Neural cell (in vitro differentiated cells): ENCODE data around the gene CCDC73.

ENCODE experiments used
- EP300 ChIP-seq: fragments of 450-650 bp; conservative IDR thresholded peaks from 2 replicates; pipeline ENCODE4 v1.6.1; 2014; ENCODE audit warnings: antibody characterized with exemption, mild to moderate bottlenecking, moderate library complexity; ENCODE audit not compliant: poor library complexity, severe bottlenecking
- EZH2 ChIP-seq: fragments of 200-600, 300-800 bp; shearing (Covaris generic), sonication (generic); IDR thresholded peaks from 2 replicates; pipeline ENCODE4 v1.6.1; 2014; ENCODE audit warnings: antibody characterized with exemption, low read length, borderline replicate concordance, mild to moderate bottlenecking; ENCODE audit not compliant: insufficient read depth, poor library complexity, severe bottlenecking
- POLR2AphosphoS5 ChIP-seq: IDR thresholded peaks from 2 replicates; pipeline ENCODE4 v1.6.1; 2012
- RAD21 ChIP-seq: fragments of 450-650 bp; conservative IDR thresholded peaks from 2 replicates; pipeline ENCODE4 v1.6.1; 2014; ENCODE audit warnings: antibody characterized with exemption, mild to moderate bottlenecking, moderate library complexity
- TAF1 ChIP-seq: IDR thresholded peaks from 2 replicates; pipeline ENCODE4 v1.6.1; 2012; ENCODE audit warnings: low read depth
- TF ChIP-seq, protein P1 (sequence below): fragments of 450-650 bp; IDR thresholded peaks from 2 replicates; pipeline ENCODE4 v1.5.1; 2014; ENCODE audit warnings: antibody characterized with exemption, mild to moderate bottlenecking, moderate library complexity; ENCODE audit not compliant: poor library complexity, severe bottlenecking
- TF ChIP-seq, protein P2 (sequence below): IDR thresholded peaks from 2 replicates; pipeline ENCODE4 v1.6.1; 2012; ENCODE audit warnings: borderline replicate concordance

DNA sequence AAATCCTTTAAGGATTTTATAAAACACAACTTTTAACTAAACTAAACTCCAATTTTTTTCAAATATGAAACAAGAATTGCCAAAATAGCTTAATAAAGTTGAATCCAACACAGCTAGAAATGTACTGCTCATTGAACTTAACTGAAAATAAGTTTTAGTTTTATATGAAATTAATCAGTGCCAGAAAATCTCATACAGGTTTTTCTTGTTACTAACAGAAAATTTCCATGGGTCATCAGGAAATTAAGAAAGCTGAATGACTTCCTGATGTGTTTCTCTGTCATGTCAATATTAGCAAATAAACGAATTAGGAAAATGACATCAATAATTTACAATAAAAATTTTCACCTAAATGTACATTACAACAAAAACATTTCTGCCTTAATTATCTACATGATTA lies 3.5 kb downstream of the CCDC73 start:
- TF ChIP-seq, protein P1, sequence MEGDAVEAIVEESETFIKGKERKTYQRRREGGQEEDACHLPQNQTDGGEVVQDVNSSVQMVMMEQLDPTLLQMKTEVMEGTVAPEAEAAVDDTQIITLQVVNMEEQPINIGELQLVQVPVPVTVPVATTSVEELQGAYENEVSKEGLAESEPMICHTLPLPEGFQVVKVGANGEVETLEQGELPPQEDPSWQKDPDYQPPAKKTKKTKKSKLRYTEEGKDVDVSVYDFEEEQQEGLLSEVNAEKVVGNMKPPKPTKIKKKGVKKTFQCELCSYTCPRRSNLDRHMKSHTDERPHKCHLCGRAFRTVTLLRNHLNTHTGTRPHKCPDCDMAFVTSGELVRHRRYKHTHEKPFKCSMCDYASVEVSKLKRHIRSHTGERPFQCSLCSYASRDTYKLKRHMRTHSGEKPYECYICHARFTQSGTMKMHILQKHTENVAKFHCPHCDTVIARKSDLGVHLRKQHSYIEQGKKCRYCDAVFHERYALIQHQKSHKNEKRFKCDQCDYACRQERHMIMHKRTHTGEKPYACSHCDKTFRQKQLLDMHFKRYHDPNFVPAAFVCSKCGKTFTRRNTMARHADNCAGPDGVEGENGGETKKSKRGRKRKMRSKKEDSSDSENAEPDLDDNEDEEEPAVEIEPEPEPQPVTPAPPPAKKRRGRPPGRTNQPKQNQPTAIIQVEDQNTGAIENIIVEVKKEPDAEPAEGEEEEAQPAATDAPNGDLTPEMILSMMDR: no peak
- TF ChIP-seq POLR2AphosphoS5 (no peak), EP300 (no peak), RAD21 (no peak), EZH2 (no peak), TAF1 (no peak)
- TF ChIP-seq, protein P2, sequence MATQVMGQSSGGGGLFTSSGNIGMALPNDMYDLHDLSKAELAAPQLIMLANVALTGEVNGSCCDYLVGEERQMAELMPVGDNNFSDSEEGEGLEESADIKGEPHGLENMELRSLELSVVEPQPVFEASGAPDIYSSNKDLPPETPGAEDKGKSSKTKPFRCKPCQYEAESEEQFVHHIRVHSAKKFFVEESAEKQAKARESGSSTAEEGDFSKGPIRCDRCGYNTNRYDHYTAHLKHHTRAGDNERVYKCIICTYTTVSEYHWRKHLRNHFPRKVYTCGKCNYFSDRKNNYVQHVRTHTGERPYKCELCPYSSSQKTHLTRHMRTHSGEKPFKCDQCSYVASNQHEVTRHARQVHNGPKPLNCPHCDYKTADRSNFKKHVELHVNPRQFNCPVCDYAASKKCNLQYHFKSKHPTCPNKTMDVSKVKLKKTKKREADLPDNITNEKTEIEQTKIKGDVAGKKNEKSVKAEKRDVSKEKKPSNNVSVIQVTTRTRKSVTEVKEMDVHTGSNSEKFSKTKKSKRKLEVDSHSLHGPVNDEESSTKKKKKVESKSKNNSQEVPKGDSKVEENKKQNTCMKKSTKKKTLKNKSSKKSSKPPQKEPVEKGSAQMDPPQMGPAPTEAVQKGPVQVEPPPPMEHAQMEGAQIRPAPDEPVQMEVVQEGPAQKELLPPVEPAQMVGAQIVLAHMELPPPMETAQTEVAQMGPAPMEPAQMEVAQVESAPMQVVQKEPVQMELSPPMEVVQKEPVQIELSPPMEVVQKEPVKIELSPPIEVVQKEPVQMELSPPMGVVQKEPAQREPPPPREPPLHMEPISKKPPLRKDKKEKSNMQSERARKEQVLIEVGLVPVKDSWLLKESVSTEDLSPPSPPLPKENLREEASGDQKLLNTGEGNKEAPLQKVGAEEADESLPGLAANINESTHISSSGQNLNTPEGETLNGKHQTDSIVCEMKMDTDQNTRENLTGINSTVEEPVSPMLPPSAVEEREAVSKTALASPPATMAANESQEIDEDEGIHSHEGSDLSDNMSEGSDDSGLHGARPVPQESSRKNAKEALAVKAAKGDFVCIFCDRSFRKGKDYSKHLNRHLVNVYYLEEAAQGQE: no peak
